MM.1S (cell line): ENCODE data around the gene ACSF3.

Source experiments
- DNase-seq: peaks from one replicate; pipeline ENCODE4 v3.0.0-alpha.2; 2015
- H2AFZ ChIP-seq: fragments of 300-600 bp; sonication (generic); 2 replicates; pipeline ENCODE4 v1.6.0; 2016; ENCODE audit warnings: antibody characterized with exemption, low read length
- H3F3A ChIP-seq: fragments of 300-600 bp; sonication (generic); 2 replicates; pipeline ENCODE4 v1.6.1; 2016; ENCODE audit warnings: mild to moderate bottlenecking, antibody characterized with exemption, low read length, moderate library complexity, mixed read lengths; ENCODE audit not compliant: insufficient read depth
- H3K27ac ChIP-seq: fragments of 300-600 bp; sonication (generic); 2 replicates; pipeline ENCODE4 v1.5.1; 2016; ENCODE audit warnings: mild to moderate bottlenecking, low read length
- H3K27me3 ChIP-seq: fragments of 300-600 bp; sonication (generic); replicated peaks from 2 replicates; pipeline ENCODE4 v1.6.0; 2016; ENCODE audit warnings: low read length; ENCODE audit not compliant: insufficient read depth
- H3K36me3 ChIP-seq: fragments of 300-600 bp; sonication (generic); replicated peaks from 2 replicates; pipeline ENCODE4 v1.6.1; 2016; ENCODE audit warnings: mild to moderate bottlenecking, low read length, mixed read lengths; ENCODE audit not compliant: insufficient read depth
- H3K4me1 ChIP-seq: fragments of 300-600 bp; sonication (generic); 2 replicates; pipeline ENCODE4 v1.6.1; 2016; ENCODE audit warnings: low read length, mixed read lengths
- H3K4me2 ChIP-seq: fragments of 300-600 bp; sonication (generic); 2 replicates; pipeline ENCODE4 v1.6.0; 2016; ENCODE audit warnings: low read depth, low read length
- H3K4me3 ChIP-seq: fragments of 300-600 bp; sonication (generic); 2 replicates; pipeline ENCODE4 v1.5.1; 2016; ENCODE audit warnings: low read length, mixed read lengths
- H3K79me2 ChIP-seq: fragments of 300-600 bp; sonication (generic); 2 replicates; pipeline ENCODE4 v1.6.1; 2016; ENCODE audit warnings: mixed run types, low read length, mixed read lengths
- H3K9ac ChIP-seq: fragments of 300-600 bp; sonication (generic); 2 replicates; pipeline ENCODE4 v1.6.1; 2016; ENCODE audit warnings: low read length, mixed read lengths
- H3K9me2 ChIP-seq: fragments of 300-600 bp; sonication (generic); replicated peaks from 2 replicates; pipeline ENCODE4 v1.6.1; 2016; ENCODE audit warnings: mild to moderate bottlenecking, low read length, mixed read lengths; ENCODE audit not compliant: insufficient read depth
- H3K9me3 ChIP-seq: fragments of 300-600 bp; sonication (generic); replicated peaks from 2 replicates; pipeline ENCODE4 v1.6.1; 2016; ENCODE audit warnings: mild to moderate bottlenecking, low read length, mixed read lengths; ENCODE audit not compliant: insufficient read depth
- H4K20me1 ChIP-seq: fragments of 300-600 bp; sonication (generic); 2 replicates; pipeline ENCODE4 v1.6.1; 2016; ENCODE audit warnings: mild to moderate bottlenecking, low read length, moderate library complexity, mixed read lengths; ENCODE audit not compliant: insufficient read depth
- CTCF ChIP-seq: fragments of 300-600 bp; sonication (generic); IDR thresholded peaks from 2 replicates; pipeline ENCODE4 v1.5.1; 2016; ENCODE audit warnings: antibody characterized with exemption, low read length, mixed read lengths
- EZH2 ChIP-seq: fragments of 300-600 bp; sonication (generic); optimal IDR thresholded peaks from 2 replicates; pipeline ENCODE3; 2017; ENCODE audit warnings: low read depth, mild to moderate bottlenecking, antibody characterized with exemption, low read length, mixed read lengths
- EZH2phosphoT487 ChIP-seq: fragments of 300-600 bp; sonication (generic); IDR thresholded peaks from 2 replicates; pipeline ENCODE4 v1.6.1; 2018; ENCODE audit warnings: antibody characterized with exemption, low read length

ACSF3 gene

GRCh38 chr16:89061590-89062380 lies 31.9 kb upstream of the ACSF3 start:
- Histone ChIP-seq H3F3A (no peaks in the 10 kb centered on the region), H3K4me1 (no peaks in the 10 kb centered on the region)

DNA sequence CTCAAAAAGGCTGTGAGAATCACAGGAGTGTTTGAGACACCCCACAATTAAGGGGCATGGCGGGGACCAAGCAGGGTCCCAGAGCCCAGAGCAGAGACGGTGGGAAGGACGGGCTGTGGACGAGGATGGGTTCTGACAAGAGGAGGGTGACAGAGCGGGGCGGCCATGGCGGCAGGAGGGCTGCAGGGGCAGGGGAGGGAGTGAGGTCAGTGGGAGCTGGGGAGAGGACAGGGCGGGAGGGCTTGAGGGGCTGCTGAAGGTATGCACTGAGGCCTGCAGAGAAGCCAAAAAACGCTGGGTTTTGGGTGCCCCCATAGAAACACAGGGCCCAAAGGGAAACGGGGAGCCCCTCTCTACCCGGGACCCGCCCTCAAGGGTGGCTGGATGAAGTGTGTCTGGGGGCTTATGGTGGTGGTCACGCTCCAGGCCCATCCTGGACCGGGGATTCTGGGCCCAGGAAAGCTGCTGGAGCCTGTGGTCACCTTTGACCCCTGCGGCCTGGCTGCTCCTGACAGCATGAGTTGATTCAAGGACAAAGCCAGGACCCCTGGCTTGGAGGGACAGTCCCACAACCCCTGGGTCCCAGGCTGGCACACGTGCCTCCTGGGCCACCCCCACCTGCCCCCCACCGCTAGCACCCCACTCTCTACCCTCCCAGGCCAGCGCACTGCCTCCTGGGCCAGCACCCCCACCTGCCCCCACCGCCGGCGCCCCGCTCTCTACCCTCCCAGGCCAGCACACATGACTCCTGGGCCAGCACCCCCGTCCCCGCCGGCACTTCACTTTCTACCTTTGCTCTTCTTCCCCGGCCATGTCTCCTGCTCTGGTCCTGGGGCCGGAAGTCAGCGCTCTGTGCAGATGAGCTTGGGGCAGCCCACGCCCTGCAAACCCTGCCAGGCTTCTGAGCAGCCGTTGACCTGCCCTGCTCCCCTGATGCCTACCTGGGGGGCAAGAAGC lies 31.0 kb upstream of the ACSF3 start:
- H3K4me3 ChIP-seq: no peak overlapping the region
- DNase-seq: no peak
- H3F3A ChIP-seq: no peaks in the 10 kb centered on the region
- peaks cover 36% of the 10 kb centered on the region for H3K27me3 ChIP-seq
- no peak overlapping the region for H3K27ac ChIP-seq
- no peaks in the 10 kb centered on the region for H3K9me2 ChIP-seq
- no peak overlapping the region for H3K4me2 ChIP-seq
- no peaks in the 10 kb centered on the region for H3K4me1 ChIP-seq
- no peak overlapping the region for H2AFZ ChIP-seq
- no peaks in the 10 kb centered on the region for H3K36me3 ChIP-seq
- H3K9ac ChIP-seq: no peak overlapping the region
- H4K20me1 ChIP-seq: no peaks in the 10 kb centered on the region
- no peaks in the 10 kb centered on the region for H3K79me2 ChIP-seq
- TF ChIP-seq EZH2phosphoT487: no peak
- TF ChIP-seq CTCF: no peak
- TF ChIP-seq EZH2: no peak
- no peaks in the 10 kb centered on the region for H3K9me3 ChIP-seq

More at GRCh38 chr16:89061590-89062380, 31.9 kb upstream of the ACSF3 start:
- H3K9me2 ChIP-seq: no peaks in the 10 kb centered on the region
- no peak for TF ChIP-seq EZH2phosphoT487
- TF ChIP-seq CTCF: no peak
- no peak for TF ChIP-seq EZH2
- no peak overlapping the region for H3K27ac ChIP-seq
- no peaks in the 10 kb centered on the region for H4K20me1 ChIP-seq
- H3K9ac ChIP-seq: no peak overlapping the region
- no peaks in the 10 kb centered on the region for H3K9me3 ChIP-seq
- H3K36me3 ChIP-seq: no peaks in the 10 kb centered on the region
- no peaks in the 10 kb centered on the region for H3K79me2 ChIP-seq
- H3K27me3 ChIP-seq: peaks cover 29% of the 10 kb centered on the region
- no peak overlapping the region for H3K4me2 ChIP-seq
- no peak overlapping the region for H2AFZ ChIP-seq
- H3K4me3 ChIP-seq: no peak overlapping the region
- no peak for DNase-seq

DNA sequence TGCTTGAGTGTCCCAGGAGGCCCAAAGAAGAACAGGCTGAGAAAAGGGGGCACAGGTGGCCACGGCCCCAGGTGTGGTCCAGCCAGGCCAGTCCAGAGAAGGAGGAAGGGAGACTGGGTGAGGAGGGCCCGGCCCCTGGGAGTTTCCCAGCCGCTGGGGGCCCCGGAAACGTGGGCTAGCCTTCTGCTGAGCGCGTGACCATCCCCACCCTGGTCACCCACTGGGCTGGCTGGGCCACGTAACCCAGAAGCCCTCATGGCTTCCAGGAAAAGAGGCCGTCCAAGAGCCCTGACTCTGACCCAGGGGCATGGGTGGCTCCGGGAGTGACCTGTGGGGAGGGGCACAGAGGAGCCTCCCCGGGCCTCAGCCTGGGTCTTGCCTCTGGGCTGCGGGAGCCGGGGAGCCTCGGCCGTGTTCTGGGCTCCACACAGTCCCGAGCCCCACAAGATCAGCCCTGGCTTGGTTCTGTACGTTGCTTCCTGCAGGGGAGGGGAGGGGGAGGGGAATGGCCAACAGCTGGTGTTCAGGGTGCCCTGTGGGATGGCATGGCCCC lies 29.8 kb upstream of the ACSF3 start:
- no peaks in the 10 kb centered on the region for H3K9me2 ChIP-seq
- H3K27ac ChIP-seq: no peak overlapping the region
- H3K4me1 ChIP-seq: no peaks in the 10 kb centered on the region
- TF ChIP-seq EZH2phosphoT487 (no peak), CTCF (no peak)
- H3K27me3 ChIP-seq: peaks cover 41% of the 10 kb centered on the region
- no peak overlapping the region for H3K4me3 ChIP-seq
- no peak overlapping the region for H3K4me2 ChIP-seq
- H2AFZ ChIP-seq: no peak overlapping the region
- no peaks in the 10 kb centered on the region for H3K79me2 ChIP-seq
- H3F3A ChIP-seq: no peaks in the 10 kb centered on the region
- no peaks in the 10 kb centered on the region for H4K20me1 ChIP-seq
- no peaks in the 10 kb centered on the region for H3K9me3 ChIP-seq
- no peaks in the 10 kb centered on the region for H3K36me3 ChIP-seq
- no peak for DNase-seq
- H3K9ac ChIP-seq: no peak overlapping the region
